ENCODE data around the gene SORCS1.

DNA sequence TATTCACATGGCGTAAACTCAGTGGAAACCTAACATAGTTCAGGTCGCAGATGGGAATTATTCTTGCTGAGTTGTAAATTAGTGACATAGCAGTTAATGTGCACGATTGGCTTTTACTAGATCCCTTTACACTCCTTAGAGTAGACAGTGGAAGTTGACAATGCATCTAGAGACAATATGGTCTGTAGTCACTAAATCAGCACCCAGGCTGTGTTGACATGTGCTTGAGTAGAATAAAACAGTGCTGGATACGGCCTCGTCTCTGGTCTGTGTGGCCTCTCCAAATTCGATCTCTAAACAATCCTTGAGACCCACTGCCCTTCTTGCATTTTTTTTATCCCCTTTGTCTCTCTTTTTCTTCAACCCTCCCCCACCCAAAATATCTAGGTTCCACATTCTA, 615.7 kb downstream of the SORCS1 start:
- TF ChIP-seq, protein P1, sequence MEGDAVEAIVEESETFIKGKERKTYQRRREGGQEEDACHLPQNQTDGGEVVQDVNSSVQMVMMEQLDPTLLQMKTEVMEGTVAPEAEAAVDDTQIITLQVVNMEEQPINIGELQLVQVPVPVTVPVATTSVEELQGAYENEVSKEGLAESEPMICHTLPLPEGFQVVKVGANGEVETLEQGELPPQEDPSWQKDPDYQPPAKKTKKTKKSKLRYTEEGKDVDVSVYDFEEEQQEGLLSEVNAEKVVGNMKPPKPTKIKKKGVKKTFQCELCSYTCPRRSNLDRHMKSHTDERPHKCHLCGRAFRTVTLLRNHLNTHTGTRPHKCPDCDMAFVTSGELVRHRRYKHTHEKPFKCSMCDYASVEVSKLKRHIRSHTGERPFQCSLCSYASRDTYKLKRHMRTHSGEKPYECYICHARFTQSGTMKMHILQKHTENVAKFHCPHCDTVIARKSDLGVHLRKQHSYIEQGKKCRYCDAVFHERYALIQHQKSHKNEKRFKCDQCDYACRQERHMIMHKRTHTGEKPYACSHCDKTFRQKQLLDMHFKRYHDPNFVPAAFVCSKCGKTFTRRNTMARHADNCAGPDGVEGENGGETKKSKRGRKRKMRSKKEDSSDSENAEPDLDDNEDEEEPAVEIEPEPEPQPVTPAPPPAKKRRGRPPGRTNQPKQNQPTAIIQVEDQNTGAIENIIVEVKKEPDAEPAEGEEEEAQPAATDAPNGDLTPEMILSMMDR (IDR thresholded peaks at IDR 0.05), result no peak
- no peak for TF ChIP-seq POLR2A (IDR thresholded peaks at IDR 0.05)
